ENCODE measurements around the gene DMRT1. TPM values are rescaled to one million over a fixed set of nuclear protein-coding genes. Genes with fewer than 3 reads are reported as not detected.

The DMRT1 gene
- total RNA-seq, 1 donor from 2014 or later, result not detected

- peaks cover 8% of the 10 kb centered on the region for H3K9me3 Mint-ChIP-seq (ENCODE audit: unreplicated experiment)
- H3K4me3 Mint-ChIP-seq (ENCODE audit: unreplicated experiment), result no peak overlapping the region
- H3K36me3 Mint-ChIP-seq (ENCODE audit: low read depth, unreplicated experiment), result no peaks in the 10 kb centered on the region
- no peaks in the 10 kb centered on the region for H3K27me3 Mint-ChIP-seq (ENCODE audit: unreplicated experiment)
- DNase-seq (ENCODE audit: low spot score), result no peak
- no peak for TF ChIP-seq CTCF (IDR thresholded peaks at IDR 0.05; ENCODE audit: unreplicated experiment)
- no peaks in the 10 kb centered on the region for H3K4me1 Mint-ChIP-seq (ENCODE audit: unreplicated experiment)
- H3K27ac Mint-ChIP-seq (ENCODE audit: unreplicated experiment), result no peak overlapping the region
Measured at GRCh38 chr9:942805-943580, 101.5 kb downstream of the DMRT1 start.

- no peak overlapping the region for H3K27ac Mint-ChIP-seq (ENCODE audit: unreplicated experiment)
- H3K36me3 Mint-ChIP-seq (ENCODE audit: low read depth, unreplicated experiment), result no peaks in the 10 kb centered on the region
- H3K9me3 Mint-ChIP-seq (ENCODE audit: unreplicated experiment), result no peaks in the 10 kb centered on the region
- no peaks in the 10 kb centered on the region for H3K4me1 Mint-ChIP-seq (ENCODE audit: unreplicated experiment)
- no peak overlapping the region for H3K4me3 Mint-ChIP-seq (ENCODE audit: unreplicated experiment)
- no peak for TF ChIP-seq CTCF (IDR thresholded peaks at IDR 0.05; ENCODE audit: unreplicated experiment)
- no peak for DNase-seq (ENCODE audit: low spot score)
- no peaks in the 10 kb centered on the region for H3K27me3 Mint-ChIP-seq (ENCODE audit: unreplicated experiment)
Measured at GRCh38 chr9:947985-948384, 106.5 kb downstream of the DMRT1 start.

- Mint-ChIP-seq H3K27ac (ENCODE audit: unreplicated experiment) (no peak overlapping the region), H3K27me3 (ENCODE audit: unreplicated experiment) (no peaks in the 10 kb centered on the region), H3K9me3 (ENCODE audit: unreplicated experiment) (no peaks in the 10 kb centered on the region), H3K4me1 (ENCODE audit: unreplicated experiment) (no peaks in the 10 kb centered on the region), H3K4me3 (ENCODE audit: unreplicated experiment) (no peak overlapping the region), H3K36me3 (ENCODE audit: low read depth, unreplicated experiment) (no peaks in the 10 kb centered on the region)
- TF ChIP-seq CTCF (IDR thresholded peaks at IDR 0.05; ENCODE audit: unreplicated experiment), result no peak
- no peak for DNase-seq (ENCODE audit: low spot score)
Measured at GRCh38 chr9:948497-948896, 107.0 kb downstream of the DMRT1 start.

- DNase-seq (ENCODE audit: low spot score), result no peak
Measured at GRCh38 chr9:950139-950538, 108.6 kb downstream of the DMRT1 start.

More at GRCh38 chr9:950139-950538, 108.6 kb downstream of the DMRT1 start:
- Mint-ChIP-seq H3K4me1 (ENCODE audit: unreplicated experiment) (no peaks in the 10 kb centered on the region), H3K9me3 (ENCODE audit: unreplicated experiment) (no peaks in the 10 kb centered on the region), H3K4me3 (ENCODE audit: unreplicated experiment) (no peak overlapping the region), H3K27me3 (ENCODE audit: unreplicated experiment) (no peaks in the 10 kb centered on the region), H3K36me3 (ENCODE audit: low read depth, unreplicated experiment) (no peaks in the 10 kb centered on the region), H3K27ac (ENCODE audit: unreplicated experiment) (no peak overlapping the region)
- no peak for TF ChIP-seq CTCF (IDR thresholded peaks at IDR 0.05; ENCODE audit: unreplicated experiment)
